ENCODE measurements around the gene COX6A1.

- TF ChIP-seq EZH2 (IDR thresholded peaks at IDR 0.05) (no peak), POLR2AphosphoS5 (IDR thresholded peaks at IDR 0.05; ENCODE audit: borderline replicate concordance, low read depth, low read length) (no peak), FOXP2 (optimal IDR thresholded peaks at IDR 0.05; ENCODE audit: control extremely low read depth, extremely low read length, insufficient read depth) (no peak)
Measured at GRCh38 chr12:120465756-120466155, 27.8 kb downstream of the COX6A1 start.

Data from SK-N-MC (cell line).